ENCODE results near the gene SYT7.

GRCh38 chr11:61472868-61473267 is 108.0 kb downstream of the SYT7 start:
- no peak for TF ChIP-seq POLR2A (IDR thresholded peaks at IDR 0.05)
- TF ChIP-seq, protein P1, sequence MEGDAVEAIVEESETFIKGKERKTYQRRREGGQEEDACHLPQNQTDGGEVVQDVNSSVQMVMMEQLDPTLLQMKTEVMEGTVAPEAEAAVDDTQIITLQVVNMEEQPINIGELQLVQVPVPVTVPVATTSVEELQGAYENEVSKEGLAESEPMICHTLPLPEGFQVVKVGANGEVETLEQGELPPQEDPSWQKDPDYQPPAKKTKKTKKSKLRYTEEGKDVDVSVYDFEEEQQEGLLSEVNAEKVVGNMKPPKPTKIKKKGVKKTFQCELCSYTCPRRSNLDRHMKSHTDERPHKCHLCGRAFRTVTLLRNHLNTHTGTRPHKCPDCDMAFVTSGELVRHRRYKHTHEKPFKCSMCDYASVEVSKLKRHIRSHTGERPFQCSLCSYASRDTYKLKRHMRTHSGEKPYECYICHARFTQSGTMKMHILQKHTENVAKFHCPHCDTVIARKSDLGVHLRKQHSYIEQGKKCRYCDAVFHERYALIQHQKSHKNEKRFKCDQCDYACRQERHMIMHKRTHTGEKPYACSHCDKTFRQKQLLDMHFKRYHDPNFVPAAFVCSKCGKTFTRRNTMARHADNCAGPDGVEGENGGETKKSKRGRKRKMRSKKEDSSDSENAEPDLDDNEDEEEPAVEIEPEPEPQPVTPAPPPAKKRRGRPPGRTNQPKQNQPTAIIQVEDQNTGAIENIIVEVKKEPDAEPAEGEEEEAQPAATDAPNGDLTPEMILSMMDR (IDR thresholded peaks at IDR 0.05) = no peak
